HG02623 (cell line): ENCODE data around the gene NEGR1.
"Not testable (repeated sequence)": the region's sequence is repeated elsewhere in the genome, so short reads cannot be mapped to it uniquely, and the experiment has no call there.

Experiments used
- ATAC-seq: cut with Tn5 transposase; IDR thresholded peaks from one replicate; pipeline ENCODE4 v1.9.1; 2021; ENCODE audit warnings: moderate library complexity; ENCODE audit not compliant: unreplicated experiment

The NEGR1 gene

DNA sequence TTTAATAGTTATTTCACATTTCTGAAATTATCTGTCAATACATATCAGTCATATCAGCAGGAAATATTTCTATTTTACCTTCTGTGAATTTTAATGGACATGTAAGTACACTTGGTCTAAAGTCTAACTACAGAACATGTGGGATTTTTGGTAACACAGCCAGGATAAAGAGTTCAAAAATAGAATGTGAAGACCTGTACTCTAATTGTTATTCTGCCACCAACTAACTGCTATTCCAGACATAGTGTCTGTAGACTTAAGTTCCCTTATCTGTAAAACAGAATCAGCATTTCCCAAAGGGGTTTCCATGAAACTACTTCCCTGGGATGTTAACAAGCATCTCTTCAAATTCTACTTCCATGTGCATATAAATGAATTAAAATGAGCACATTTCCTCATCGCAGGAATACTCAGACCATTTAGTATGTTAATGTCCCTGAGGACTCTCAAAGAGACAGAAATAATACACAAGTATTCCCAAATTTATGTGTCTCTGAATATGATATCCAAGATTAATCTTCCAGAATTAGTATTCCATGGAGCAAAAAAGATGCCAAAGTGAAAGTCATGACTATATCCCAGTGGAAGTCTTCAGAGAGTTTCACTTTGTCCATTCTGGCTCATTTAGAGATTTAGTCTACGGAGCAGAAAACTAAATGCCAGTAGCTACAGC lies 325.6 kb downstream of the NEGR1 start:
- no peak for ATAC-seq

DNA sequence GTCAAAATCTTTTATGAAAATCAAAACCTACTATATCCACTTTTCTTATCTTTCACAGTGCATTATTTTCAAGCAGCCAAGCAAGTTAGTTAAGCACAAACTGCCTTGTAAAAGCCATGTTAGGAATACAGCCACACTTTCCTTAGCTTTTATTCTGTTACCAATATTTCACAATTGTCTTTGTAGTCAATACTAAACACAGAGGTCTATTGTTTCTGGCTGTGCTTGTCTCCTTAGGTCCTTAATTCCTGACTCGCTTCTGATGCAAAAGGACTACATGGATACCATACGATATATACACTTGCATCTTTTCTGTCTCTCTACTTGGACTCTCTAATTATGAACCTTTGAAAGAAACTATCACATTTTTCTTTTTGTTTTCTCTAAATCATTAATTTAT lies 331.8 kb downstream of the NEGR1 start:
- no peak for ATAC-seq

DNA sequence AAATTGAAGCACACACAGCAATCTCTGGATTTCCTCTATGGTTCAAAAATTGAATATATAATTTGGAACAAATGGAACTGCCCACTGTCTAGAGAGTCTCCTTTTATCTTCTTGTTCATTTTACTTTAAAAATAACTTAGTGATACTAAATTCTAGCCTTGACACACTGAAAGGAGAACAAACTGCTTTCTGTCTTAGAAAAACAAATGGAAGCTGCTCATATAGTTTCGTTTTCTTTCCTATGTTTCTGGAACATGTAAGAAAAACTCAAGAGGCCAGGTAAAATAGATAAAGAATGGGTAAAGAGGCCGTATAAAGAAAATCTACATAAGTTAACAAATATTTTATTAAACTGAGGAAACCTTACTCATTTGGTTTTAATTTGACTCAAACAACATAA lies 332.7 kb downstream of the NEGR1 start:
- no peak for ATAC-seq

DNA sequence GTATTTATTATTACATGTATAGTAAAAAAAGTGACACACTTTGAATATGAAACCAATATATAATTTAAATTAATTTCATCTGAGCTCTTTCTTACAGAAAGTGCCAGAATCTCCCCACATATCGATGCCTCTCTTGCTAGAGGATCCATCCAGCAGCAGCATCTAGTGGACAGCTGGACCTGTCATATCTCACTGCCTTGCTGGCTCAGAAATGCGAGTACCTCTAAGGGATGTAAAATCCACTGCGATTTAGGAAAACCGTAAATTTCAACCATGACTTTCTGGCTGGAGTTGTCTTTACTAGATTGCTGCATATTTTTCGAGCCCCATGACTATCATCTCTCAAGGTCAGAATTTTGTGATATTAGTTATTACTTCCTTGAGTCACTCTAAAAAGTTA lies 333.8 kb downstream of the NEGR1 start:
- no peak for ATAC-seq

DNA sequence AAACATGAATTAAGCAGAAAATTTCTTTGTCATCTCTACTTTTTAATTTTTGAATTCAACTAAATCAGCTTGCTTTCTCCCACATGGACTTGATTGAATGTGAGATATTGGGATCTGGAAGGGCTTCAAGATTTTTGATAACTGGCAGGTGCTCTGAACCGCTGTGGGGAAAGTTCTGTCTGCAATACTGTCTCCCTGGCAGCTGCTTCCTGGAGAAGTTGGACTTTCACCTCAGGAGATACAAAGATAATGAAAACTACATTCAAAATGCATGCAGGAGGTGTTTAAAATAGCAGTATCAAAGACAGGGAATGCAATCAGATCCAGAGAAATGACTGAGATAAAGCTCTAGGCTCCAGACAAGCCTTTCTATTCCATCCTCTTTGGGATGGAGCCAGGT lies 338.3 kb downstream of the NEGR1 start:
- ATAC-seq, result no peak

DNA sequence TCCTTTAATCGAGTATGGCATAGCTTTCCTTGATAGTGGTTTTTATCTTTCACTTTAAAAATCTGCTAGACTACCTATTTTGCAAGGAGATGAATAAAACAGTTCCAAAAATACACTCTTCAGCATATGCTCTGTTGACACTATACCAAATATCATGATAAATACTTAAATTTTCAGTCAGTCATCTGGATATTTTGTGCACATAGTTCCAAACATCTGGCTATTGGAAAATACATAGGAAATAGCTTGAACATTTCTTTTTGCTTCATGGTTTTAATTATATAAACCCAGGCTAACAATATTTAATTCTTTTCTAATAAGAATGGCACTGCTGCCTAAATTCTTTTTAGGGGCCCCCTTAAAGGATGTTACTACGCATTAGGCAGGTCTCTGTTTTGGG lies 342.1 kb downstream of the NEGR1 start:
- no peak for ATAC-seq

DNA sequence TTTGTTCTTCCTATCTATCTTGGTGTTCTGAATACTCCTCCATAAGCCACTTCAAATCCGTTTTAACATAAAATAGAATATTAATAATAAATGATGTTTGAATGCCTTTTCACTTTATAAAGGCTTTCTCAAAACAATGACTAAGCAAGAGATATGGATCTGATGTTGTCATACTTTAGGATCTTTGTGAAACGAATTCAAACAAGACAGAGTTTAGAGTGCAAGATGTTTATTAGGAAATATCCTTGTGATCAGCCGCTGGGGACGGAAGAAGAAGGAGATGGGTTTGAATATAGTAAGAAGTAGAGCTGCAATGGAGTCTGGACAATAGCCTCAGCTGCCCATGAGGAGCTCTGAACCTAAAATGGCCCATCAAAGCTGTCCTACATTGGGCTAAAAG lies 351.8 kb downstream of the NEGR1 start:
- ATAC-seq, result no peak

DNA sequence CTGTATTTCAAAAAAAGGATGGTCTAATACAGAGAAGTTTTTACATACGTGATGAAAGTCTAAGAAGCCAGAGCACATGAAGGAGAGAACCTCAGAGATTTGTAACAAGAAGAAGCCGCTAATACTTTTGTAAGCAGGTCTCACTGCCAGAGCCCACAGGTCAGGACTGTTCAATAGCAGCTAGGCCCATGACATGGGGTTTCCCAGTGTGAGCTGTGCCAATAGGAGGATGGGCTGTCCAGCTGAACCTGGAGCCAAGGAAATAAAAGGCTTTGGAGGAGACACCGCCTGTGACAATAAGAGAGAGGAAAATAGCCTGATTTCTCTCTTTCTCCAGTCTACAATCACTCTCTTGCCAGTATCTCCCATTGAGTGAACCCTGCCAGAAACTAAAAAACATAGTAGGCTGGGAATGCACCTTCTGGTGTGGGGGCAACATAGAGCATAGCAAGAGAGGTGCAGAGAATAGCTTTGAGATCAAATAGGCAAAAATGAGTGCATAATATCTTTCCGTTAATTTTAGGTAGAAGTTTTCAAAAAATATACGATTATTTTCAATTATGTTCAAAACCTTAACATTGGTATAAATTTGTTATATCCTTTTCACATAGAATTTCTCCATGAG lies 360.3 kb downstream of the NEGR1 start:
- no peak for ATAC-seq

DNA sequence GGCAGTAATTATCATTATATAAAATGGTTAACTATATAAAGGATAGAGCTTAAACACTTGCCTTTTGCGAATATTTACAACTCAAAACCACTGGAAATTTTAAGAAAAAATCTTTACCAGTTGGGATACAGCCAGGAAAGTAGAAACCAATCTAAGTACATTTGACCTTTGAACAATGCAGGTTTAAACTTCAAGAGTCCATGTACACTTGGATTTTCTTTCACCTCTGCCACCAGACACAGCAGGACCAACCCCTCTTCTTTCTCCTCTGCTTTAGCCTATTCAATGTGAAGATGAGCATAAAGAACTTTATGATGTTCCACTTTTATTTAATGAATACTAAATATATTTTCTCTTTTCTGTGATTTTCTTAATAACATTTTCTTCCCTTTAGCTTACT lies 361.1 kb downstream of the NEGR1 start:
- no peak for ATAC-seq

DNA sequence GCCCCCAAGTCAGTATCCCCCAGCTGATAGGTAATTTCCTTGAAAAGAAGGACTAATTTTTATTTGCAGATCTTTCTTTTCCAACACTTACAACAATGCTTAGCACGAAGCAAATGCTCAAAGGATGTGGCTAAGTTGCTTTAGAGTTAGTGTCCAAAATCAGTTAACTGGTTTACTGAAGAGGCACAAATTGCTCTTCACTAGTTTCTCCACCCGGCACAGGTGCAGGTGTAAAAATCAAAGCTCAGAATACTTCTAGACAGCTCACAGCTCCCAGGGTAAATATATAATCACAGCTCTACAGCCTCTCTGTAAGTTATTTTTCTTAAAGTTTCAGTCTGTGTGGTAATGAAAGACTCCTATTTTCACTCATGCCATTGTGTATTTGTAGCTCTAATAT lies 361.8 kb downstream of the NEGR1 start:
- no peak for ATAC-seq

DNA sequence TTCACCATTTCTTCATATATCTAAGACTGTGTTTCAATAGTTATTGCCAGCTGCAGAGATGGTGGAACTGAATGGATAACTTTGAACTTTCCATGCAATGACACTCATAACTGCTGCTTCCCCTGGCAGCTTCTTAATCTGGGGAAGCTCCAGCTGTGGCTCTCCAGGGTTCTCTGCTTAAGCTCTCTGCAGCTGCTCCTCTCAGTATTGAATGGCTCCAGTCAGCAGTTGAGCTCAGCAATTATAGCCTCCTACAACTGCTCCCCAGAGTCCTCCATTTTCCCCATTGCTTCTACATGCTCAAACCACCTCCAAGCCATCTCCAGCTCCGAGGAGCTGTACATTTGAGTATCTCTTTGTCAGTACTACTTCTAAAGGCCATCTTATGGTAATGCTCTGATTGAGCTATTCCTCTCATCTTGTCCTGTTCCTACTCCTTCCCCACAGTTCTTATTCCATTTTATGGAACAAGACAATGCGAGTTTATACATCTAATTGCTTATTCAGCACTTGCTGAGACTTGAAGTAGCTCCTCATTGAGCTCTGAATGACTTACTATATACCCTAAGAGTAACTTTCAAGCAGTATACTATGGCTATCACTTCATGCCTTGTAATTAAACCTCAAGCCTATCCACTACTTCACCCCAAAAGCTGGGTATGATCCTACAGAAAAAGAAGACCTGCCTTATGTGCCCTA lies 362.4 kb downstream of the NEGR1 start:
- ATAC-seq, result no peak

DNA sequence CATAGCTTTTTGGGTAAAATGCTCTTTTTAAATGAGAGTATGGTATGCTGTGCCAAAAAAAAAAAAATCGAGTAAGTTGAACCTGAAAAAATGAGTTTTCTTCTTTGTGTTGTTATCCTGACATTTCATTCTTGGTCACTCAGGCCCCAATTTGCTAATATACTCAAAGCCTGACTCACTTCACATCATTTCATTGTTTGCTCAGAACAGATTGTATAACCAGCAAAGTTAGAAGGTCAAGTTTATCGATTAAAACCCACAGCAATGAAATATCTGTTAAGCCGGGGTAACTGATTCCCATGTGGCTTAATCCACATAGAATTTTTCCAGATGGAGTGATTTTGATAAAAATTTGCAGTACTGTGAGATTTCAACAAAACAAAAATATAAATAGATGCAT lies 363.7 kb downstream of the NEGR1 start:
- ATAC-seq, result no peak

DNA sequence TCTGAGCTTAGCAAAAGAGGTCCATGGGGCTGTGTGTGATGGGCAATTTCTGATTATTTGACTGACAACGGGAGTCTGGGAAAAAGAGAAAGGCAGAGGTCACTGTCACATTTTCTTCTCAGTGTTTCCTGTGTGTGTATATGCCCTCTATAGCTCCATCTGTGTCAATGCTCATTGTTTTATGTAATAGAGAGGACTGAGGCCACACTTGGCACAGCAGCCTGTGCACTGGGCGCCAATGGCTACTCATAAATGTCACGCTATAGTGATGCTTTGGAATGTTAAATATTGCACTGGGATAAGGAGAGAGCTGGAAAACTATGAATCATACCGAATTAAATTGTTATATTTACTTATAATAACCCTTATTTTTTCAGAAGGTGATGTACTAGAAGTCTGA lies 365.4 kb downstream of the NEGR1 start:
- no peak for ATAC-seq

DNA sequence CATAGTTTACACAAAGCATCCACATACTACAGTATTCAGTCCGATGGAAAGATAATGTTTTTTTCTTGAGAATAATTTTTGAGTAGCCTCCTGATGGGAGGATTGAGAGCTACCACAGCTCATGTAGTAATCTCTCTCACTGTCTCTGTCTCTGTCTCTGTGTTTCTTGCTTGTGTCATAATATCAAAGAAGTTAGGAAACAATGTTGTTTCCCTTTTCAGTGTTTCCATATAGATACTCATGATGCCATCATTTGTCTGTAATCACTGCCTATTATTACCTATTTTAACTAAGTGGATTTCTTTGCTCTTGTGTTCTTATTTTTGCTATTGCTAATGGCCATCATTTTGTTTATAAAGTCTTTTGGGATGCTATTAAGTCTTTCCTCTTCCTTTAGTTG lies 367.7 kb downstream of the NEGR1 start:
- no peak for ATAC-seq

DNA sequence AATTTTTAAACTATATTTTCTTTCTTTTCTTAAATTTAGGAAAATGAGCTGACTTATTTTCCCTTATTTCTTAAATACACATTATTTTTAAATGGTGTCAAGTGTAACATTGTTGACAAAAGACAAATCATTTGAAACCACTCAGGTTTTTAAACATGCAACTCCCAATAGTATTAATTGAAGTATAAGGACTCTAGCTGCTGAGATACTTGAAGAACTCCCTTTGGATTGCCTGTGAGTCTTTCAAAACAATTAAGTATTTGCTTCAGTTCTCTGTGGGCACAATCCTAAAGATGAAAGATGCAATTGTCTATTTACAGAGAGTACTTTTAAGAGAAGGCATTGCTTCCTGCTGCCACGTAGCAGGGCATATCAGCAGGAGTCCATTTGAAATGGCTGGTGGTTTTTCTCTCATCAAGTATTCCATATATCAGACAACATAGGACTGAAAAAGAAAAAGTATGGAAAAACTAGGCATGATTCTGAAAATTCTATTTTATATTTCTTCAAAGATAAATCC lies 373.4 kb downstream of the NEGR1 start:
- no peak for ATAC-seq

DNA sequence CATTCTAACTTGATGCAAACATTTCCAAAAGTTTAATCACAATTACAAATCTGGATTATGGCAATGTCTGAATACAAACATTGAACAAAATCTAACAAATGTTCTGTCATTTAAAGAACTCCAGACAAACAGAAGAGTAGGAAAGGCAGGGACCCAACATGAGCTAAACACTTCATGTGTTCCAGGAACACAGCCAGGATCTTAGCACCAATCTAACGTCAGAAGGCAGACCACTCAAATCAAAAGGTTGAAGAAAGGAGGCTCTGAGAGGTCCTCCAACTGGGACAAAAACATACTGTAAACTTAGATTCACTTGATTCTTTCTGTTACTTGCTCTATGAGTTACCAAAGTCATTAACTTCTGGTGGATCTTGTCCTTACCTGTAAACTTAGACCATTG lies 374.0 kb downstream of the NEGR1 start:
- no peak for ATAC-seq

DNA sequence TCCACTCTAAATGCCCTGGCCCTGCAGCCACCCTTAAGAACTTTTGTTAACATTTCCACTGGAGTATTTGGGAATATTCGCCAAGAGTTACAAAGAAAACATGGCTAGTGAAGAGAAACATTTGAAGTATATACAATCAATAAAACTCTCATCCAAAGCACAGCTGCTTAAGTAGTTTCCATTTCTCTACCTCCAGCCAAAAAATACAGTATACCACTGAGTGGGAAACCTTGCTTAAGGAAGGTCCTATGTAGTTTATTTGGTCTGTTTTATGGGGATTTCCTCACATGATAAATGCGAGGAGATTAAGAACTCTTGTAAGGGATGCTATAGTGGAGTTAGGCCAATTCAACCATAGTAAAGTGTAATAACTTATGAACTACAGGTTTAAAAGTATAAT lies 382.5 kb downstream of the NEGR1 start:
- no peak for ATAC-seq

DNA sequence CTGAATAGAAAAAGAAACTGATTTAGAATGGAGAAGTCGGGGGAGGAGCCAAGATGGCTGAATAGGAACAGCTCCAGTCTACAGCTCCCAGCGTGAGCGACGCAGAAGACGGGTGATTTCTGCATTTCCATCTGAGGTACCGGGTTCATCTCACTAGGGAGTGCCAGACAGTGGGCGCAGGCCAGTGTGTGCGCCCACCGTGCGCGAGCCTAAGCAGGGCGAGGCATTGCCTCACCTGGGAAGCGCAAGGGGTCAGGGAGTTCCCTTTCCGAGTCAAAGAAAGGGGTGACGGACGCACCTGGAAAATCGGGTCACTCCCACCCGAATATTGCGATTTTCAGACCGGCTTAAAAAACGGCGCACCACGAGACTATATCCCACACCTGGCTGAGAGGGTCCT lies 394.2 kb downstream of the NEGR1 start:
- not testable (repeated sequence) for ATAC-seq

DNA sequence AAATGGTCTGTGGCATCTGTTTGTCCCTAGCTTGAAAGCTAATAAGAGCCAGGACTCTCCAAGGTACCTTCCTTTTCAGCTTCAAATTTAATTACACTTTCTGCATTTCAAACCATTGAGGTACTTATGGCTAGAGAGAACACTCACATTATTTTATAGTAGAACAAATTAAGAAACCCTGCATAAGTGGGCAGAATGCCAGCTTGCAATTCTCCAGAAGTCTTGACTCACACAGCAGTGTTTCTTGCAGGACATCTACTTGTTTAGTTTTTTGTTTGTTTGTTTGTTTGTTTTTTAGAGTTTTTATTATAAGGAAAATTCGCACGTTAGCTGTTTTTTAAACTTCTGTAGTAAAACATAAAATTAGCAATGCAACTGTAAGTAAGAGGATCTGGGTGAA lies 397.2 kb downstream of the NEGR1 start:
- no peak for ATAC-seq

DNA sequence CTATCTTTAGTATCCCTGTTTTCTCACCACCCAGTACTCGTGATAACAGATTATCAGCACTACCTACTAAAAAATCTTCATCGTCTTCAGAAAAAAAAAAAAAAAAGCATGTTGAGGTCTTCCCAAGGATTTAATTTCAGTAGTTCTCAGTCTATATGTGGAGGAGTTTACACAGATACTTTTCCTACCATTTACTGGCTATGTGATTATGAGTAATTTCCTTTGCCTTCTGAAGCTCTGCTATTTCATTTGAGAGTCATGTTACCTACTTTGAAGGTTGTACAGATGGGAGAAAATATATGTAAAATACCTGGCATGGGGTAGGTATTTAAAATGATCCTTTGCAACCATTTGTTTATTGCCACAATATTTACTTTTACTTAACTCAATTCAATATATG lies 399.7 kb downstream of the NEGR1 start:
- no peak for ATAC-seq

DNA sequence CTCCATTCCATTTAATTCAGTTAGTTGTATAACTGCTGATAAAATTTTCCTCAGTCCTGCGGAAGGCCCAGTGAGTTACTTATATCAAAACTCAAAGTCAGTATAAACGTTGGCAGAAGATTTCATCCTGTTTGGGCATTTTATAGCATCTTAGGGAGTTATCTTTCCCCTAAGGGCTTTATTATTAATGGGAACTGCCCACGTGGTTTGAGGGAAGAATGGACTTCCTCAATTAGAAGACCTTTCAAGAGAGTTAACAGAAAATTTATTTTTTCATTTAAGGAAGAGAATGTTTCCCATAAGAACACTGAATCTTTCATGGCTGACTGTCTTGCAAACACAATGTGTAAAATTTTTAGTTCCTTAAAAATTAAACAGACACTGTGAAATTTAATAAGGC lies 400.1 kb downstream of the NEGR1 start:
- no peak for ATAC-seq

DNA sequence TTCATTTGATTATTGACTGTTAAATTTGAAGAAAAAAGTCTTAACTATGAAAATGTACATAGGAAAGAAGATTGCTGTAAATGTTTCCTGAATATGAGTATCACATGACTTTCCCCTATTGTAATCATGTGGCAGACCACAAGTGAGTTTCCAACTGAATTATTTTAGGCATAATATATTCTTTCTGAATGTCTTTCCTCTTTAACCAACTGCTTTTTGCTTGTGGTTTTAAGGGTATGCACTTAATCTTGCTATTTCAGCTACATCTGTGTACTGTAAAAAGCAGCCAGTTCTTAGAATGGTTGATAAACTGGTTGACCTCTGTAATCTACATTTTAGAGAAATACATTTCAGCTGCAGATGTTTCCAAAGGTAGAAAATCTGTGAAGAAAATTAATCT lies 400.7 kb downstream of the NEGR1 start:
- ATAC-seq, result no peak
